Neural progenitor cell (in vitro differentiated cells): ENCODE data around the gene GABRA5.

Experiments
- CTCF ChIP-seq: fragments of 200-600 bp; sonication (generic); IDR thresholded peaks from 2 replicates; pipeline ENCODE4 v1.5.1; 2017; ENCODE audit warnings: antibody characterized with exemption, mild to moderate bottlenecking
- EZH2 ChIP-seq: fragments of 200-600 bp; sonication (generic); IDR thresholded peaks from 2 replicates; pipeline ENCODE4 v1.6.1; 2017; ENCODE audit warnings: antibody characterized with exemption, mild to moderate bottlenecking, moderate library complexity
- EZH2phosphoT487 ChIP-seq: fragments of 200-600 bp; sonication (generic); IDR thresholded peaks from 2 replicates; pipeline ENCODE4 v1.6.1; 2017; ENCODE audit warnings: antibody characterized with exemption

GRCh38 chr15:26892678-26893077, 25.8 kb downstream of the GABRA5 start:
- TF ChIP-seq CTCF (no peak), EZH2phosphoT487 (no peak), EZH2 (no peak)
